Fibroblast of skin of back (primary cell): Measurements from ENCODE around the gene IPPK.

Experiments
- DNase-seq: peaks from one replicate; pipeline ENCODE4 v3.0.0-alpha.2; 2013

The IPPK gene

DNA sequence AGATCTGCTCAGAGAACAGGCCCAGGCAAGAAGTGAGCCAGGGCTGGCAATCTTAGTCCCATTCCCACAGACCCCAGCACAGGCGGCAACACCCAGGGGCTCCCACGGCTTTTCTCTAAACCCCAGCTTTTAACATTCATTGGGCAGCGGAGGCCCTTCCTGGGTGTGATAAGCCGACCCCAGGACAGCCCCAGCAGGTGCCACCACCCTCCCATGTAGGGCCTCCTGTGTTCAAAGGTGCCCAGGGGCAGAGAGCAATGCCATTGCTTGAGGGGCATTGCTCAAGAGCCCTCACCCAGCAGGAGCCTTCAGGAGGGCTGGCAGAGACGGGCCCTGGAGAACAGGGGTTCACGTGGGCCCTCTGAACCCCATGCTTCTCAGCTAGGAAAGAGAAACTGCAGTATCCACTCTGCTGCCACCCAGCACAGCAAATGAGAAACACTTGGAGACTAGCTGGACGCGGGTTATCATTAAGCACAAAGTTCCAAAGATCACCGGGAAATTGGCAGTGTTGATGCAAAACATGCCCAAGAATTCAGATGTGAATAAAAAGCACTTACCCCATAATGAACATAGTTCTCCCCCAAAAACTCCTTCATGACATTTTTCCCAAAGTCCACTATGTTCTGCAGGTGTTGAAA is 13.9 kb downstream of the IPPK start:
- DNase-seq, result no peak

GRCh38 chr9:92655366-92655765 is 14.6 kb downstream of the IPPK start:
- no peak for DNase-seq

DNA sequence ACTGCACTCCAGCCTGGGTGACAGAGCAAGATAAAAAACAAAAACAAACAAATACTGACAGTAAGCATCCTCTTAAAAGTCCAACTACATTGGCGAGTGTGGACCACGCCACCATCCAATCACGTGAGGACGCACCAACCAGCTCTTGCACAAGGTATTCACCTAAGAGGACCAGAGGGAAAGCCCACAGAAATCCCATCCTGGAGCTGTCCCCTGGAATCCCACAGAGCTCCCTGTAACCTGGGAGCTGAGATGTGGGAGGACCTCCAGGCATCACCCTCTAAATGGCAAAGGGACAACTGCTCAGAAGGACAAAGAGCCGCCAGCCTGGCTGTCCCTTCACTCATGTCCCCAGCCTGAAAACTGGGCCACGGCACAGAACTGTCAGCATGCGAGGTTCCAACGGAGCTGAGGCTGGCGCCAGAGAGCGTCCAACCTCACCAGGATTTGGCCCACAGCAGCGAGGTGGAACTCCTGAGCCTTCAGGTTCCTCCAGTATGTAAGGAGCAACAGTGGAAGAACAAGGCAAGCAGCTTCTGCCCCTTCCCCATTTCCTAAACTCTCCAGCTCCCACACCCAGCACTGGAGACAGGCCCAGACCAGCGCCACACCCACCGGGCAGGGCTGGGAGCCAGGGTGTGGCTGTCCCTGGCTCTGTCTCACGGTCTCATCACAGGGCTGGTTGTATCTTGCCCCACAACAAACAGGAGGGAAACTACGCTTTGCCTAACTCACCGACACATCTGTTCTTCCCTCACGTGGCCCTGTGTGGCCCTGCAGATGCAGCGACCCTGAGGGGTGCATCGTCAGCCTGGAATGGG is 15.2 kb downstream of the IPPK start:
- DNase-seq, result no peak

- DNase-seq, result no peak
Measured at GRCh38 chr9:92652461-92652860, 17.5 kb downstream of the IPPK start.

- DNase-seq, result no peak
Measured at GRCh38 chr9:92650839-92651621, 18.9 kb downstream of the IPPK start.

DNA sequence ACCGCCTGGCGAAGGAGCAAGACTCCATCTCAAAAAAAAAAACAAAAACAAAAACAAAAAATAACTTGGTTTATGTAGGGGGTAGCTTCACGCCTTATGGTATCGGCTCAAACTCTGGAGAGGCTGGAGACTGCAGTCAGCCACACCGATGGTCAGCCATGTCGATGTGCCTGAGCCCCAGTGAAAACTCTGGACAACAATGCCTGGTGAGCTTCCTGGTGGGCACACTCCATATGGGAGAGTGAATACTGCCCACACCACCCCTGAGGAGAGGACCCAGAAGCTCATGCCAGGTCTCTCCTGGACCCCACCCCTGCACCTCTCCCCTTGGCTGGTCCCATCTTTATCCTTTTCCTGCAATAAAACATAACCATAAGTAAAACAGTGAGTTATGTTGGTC is 19.6 kb downstream of the IPPK start:
- DNase-seq, result no peak

DNA sequence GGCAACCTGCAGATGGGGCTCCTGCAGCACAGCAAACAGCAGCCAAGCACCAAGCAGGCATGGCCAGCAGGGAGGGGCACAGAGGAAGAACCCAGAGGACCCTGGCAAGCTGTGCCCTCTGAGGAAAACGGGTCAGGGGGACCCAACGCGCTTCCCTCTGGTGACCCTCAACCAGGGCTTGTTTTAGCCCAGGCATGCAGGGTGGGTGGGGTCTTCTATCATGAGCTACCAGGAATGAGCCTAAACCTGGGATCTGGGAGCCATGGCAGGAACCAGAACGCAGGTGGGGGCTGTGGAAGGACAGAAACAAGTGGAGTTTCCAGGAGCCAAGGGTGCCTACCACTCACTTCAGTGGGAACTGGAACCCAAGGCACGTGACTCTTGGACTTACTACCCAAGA is 20.9 kb downstream of the IPPK start:
- DNase-seq, result no peak

- no peak for DNase-seq
Measured at GRCh38 chr9:92648474-92648971, 21.4 kb downstream of the IPPK start.

DNA sequence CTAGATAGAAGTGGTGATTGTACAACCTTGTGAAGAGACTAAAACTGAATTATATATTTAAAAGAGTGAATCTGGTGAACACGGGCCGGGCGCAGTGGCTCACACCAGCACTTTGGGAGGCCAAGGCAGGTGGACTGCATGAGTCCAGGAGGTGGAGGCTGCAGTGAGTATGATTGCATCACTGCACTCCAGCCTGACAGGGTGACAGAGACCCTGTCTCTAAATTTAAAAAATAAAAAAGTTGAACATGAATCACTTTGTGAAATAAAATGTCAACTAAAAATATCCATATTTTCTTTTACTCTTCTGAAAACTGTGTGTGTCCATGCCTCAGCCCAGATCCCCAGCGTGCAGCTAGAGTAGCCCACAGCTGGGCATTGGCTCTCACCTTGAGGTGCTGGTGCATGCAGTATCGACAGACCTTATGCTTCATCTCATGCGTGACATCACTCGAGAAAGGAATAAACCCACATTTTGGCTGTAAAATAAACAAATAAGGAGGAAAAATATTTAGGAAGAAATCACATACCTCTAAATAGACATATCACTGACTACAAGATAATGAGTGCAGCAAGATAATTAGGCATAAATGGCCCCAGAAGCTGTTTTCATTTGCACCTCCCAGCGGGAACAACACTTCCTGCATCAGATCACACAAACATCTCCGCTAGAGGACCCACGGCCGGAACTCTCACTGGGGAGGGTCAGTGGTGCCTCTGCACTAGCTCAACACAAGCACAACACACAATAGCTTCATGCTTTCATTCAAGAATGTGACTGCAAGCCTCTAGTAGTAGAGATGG is 22.1 kb downstream of the IPPK start:
- DNase-seq, result no peak

- DNase-seq, result no peak
Measured at GRCh38 chr9:92645041-92645440, 24.9 kb downstream of the IPPK start.

GRCh38 chr9:92644278-92644677 is 25.7 kb downstream of the IPPK start:
- no peak for DNase-seq

- DNase-seq, result no peak
Measured at GRCh38 chr9:92642564-92642963, 27.4 kb downstream of the IPPK start.

- no peak for DNase-seq
Measured at GRCh38 chr9:92642041-92642451, 27.9 kb downstream of the IPPK start.

DNA sequence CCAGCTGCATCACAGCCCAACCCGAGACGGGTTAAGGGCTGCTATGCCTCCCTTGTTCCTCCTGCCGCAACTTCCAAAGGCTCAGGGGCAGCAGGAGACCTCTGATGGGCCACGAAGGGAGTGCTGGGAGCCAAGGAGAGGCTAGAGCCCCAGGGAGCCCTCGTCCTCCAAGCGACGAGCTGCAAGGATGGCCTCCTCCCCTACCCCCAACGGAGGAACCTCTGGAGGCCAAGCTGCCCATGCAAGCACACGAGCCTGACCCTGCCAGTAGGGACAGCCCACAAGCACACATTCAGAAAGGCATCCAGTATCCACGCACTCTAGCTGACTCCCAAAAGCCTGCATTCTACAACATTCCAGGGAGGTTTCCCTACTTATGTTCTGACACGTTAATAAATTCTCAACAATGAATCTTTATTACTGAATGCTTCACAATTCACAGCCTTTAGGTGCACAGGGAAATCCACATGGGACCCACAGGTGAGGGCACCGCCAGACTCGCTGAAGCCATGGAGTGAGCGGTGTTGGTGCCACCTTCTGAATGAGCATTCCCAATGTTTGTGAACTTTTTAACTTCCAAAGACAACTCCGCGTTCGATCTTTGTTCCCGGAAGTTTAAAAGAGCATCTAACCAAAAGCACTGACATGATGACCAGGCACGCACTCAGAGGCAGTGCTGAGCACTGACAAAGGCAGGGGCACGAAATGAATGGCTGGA is 28.7 kb downstream of the IPPK start:
- no peak for DNase-seq

- no peak for DNase-seq
Measured at GRCh38 chr9:92640398-92641091, 29.4 kb downstream of the IPPK start.

- DNase-seq, result no peak
Measured at GRCh38 chr9:92639791-92640271, 30.1 kb downstream of the IPPK start.

- DNase-seq, result no peak
Measured at GRCh38 chr9:92639124-92639523, 30.8 kb downstream of the IPPK start.

- DNase-seq, result no peak
Measured at GRCh38 chr9:92638621-92639101, 31.3 kb downstream of the IPPK start.

DNA sequence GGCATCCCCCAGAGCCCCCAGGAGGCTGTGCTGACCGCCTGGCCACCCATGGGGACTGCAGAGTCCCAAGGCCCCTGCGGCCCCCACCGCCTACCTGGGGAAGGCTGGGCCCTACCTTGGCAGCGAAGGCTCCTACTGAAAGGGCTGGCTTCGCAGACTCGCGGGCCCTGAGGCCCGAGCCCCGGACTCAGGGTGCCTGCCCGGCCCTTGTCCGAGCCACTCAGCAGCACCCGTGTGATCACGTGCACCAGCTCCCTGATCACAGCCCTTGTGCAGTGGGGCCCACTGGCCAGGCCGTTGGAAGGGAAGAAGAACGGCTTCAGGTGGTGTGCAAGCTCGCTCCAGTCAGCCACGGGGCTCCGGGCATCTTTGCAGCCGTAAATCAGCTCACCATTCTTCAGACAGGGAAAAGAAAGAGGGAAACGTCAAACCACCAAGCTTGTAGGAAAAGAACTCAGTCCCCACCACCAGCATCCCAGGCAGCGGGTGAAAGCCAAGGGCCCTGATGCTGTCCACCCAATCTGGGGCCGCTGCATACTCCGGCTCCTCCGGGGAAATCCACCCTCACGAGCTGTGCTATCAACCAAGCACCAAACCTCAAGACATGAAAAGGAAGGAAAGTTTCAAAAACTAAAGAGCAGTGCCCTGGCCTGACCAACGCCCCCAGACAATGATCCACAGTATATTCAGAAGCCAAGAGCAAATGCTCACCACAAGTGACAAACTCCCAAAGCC is 31.9 kb downstream of the IPPK start:
- no peak for DNase-seq

- no peak for DNase-seq
Measured at GRCh38 chr9:92637326-92637725, 32.6 kb downstream of the IPPK start.
